GM12878 (cell line): ENCODE measurements around the gene CELF6. TPM values are rescaled to one million over a fixed set of nuclear protein-coding genes. Genes with fewer than 3 reads are reported as not detected.
A peak's percentile ranks its signal among the peaks of the same experiment; 100 is the strongest.

Experiments used
- ATAC-seq: fragments of 200-7000 bp; cut with Tn5 transposase; 3 replicates; pipeline ENCODE4 v1.9.1; 2020; ENCODE audit warnings: mild to moderate bottlenecking, moderate library complexity
- BruUV-seq: library from RNA; stranded (reverse); fragments of 400-500 nt; replicated peaks from 2 replicates; lab custom pipeline; 2021; lab: Mats Ljungman, UMichigan
- CTCF ChIA-PET: fragments of 300-600 bp; sonication (Branson Sonifier 250); formaldehyde crosslinking; extraction: SDS; loops from one replicate; lab custom pipeline; 2021; ENCODE audit warnings: inconsistent platforms; lab: Yijun Ruan, JAX
- POLR2A ChIA-PET: fragments of 350-600 bp; formaldehyde crosslinking; extraction: SDS; loops from one replicate; lab custom pipeline; 2021; ENCODE audit warnings: inconsistent platforms; lab: Charles Lee
- RAD21 ChIA-PET: fragments of 300-600 bp; sonication (Branson Sonifier 250); formaldehyde crosslinking; loops from one replicate; lab custom pipeline; 2023; ENCODE audit warnings: antibody characterized with exemption; ENCODE audit not compliant: unreplicated experiment; lab: Charles Lee
- SMC1A ChIA-PET: fragments of 300-600 bp; sonication (Branson Sonifier 250); formaldehyde crosslinking; loops from one replicate; lab custom pipeline; 2023; ENCODE audit not compliant: unreplicated experiment, uncharacterized antibody; lab: Charles Lee
- DNase-seq: peaks from one replicate; pipeline ENCODE4 v3.0.0-alpha.2; 2011; ENCODE audit warnings: low read depth, low spot score
- FAIRE-seq: peaks from 3 replicates; lab custom pipeline; 2011; peaks lifted over from hg19 to GRCh38; lab: Jason Lieb, UNC
- H2AFZ ChIP-seq: 2 replicates; pipeline ENCODE4 v1.6.0; 2011; ENCODE audit warnings: low read depth, low read length, control low read depth; ENCODE audit not compliant: control insufficient read depth
- H3K27ac ChIP-seq: 2 replicates; pipeline ENCODE4 v1.5.1; 2011; ENCODE audit warnings: control low read depth; ENCODE audit not compliant: control insufficient read depth, insufficient read depth
- H3K27me3 ChIP-seq, 2 experiments: replicated peaks in 1 of 2; 2 replicates each; pipeline versions ENCODE4 v1.6.0 to v1.6.1; 2011; ENCODE audit warnings: low read length in 1 of 2; ENCODE audit not compliant: control insufficient read depth in 2 of 2, insufficient read depth in 2 of 2
- H3K36me3 ChIP-seq, 2 experiments: 2 replicates each; pipeline ENCODE4 v1.5.1; 2011; ENCODE audit warnings: low read length in 1 of 2; ENCODE audit not compliant: control insufficient read depth in 2 of 2, insufficient read depth in 2 of 2
- H3K4me1 ChIP-seq: 2 replicates; pipeline ENCODE4 v1.6.1; 2011; ENCODE audit warnings: mild to moderate bottlenecking, low read length, moderate library complexity, mixed read lengths; ENCODE audit not compliant: control insufficient read depth, insufficient read depth
- H3K4me2 ChIP-seq: 2 replicates; pipeline ENCODE4 v1.6.0; 2011; ENCODE audit warnings: control low read depth; ENCODE audit not compliant: control insufficient read depth, insufficient read depth
- H3K4me3 ChIP-seq: fragments of 200-600 bp; sonication (generic); 2 replicates; pipeline ENCODE4 v1.5.1; 2016
- H3K79me2 ChIP-seq: 2 replicates; pipeline ENCODE4 v1.6.0; 2011; ENCODE audit warnings: low read length; ENCODE audit not compliant: control insufficient read depth, insufficient read depth
- H3K9ac ChIP-seq: 2 replicates; pipeline ENCODE4 v1.8.0; 2011; ENCODE audit warnings: low read length, control low read depth, mixed read lengths; ENCODE audit not compliant: control insufficient read depth, insufficient read depth
- H3K9me3 ChIP-seq: replicated peaks from 3 replicates; pipeline ENCODE4 v1.5.1; 2011; ENCODE audit warnings: mild to moderate bottlenecking, low read length; ENCODE audit not compliant: control insufficient read depth, insufficient read depth
- H4K20me1 ChIP-seq: 2 replicates; pipeline ENCODE4 v1.6.0; 2011; ENCODE audit not compliant: control insufficient read depth, insufficient read depth
- BCL3 ChIP-seq: IDR thresholded peaks from 2 replicates; pipeline ENCODE4 v1.6.1; 2011; ENCODE audit warnings: borderline replicate concordance, low read depth, mild to moderate bottlenecking, moderate library complexity, low read length; ENCODE audit not compliant: insufficient read depth, poor library complexity, severe bottlenecking
- BHLHE40 ChIP-seq, 2 experiments: fragments of 450-650 bp in 1 of 2; IDR thresholded peaks; 2 replicates each; pipeline ENCODE4 v1.6.1; 2011 to 2017; ENCODE audit warnings: low read depth in 2 of 2, borderline replicate concordance in 1 of 2, improper control_type of control experiment in 1 of 2, low read length in 1 of 2, mild to moderate bottlenecking in 1 of 2
- CREB1 ChIP-seq: IDR thresholded peaks from 2 replicates; pipeline ENCODE4 v1.6.1; 2012; ENCODE audit warnings: low read depth, mild to moderate bottlenecking, inconsistent platforms
- IRF4 ChIP-seq: IDR thresholded peaks from 2 replicates; pipeline ENCODE4 v1.6.1; 2011; ENCODE audit warnings: low read depth, low read length
- IRF5 ChIP-seq: fragments of 450-650 bp; IDR thresholded peaks from 2 replicates; pipeline ENCODE4 v1.6.1; 2017; ENCODE audit warnings: borderline replicate concordance
- MYB ChIP-seq: fragments of 150-350 bp; IDR thresholded peaks from 2 replicates; pipeline ENCODE4 v1.6.1; 2014; ENCODE audit warnings: mild to moderate bottlenecking, low read depth, low read length, borderline replicate concordance
- POLR2A ChIP-seq: IDR thresholded peaks from 2 replicates; pipeline ENCODE4 v1.6.1; 2011; ENCODE audit warnings: low read depth, mild to moderate bottlenecking, low read length
- PRDM15 ChIP-seq: fragments of 450-650 bp; formaldehyde crosslinking; IDR thresholded peaks from 2 replicates; pipeline ENCODE4 v1.4.0; 2020; ENCODE audit warnings: mild to moderate bottlenecking, moderate library complexity
- RUNX3 ChIP-seq: IDR thresholded peaks from 2 replicates; pipeline ENCODE4 v1.6.1; 2012; ENCODE audit warnings: low read length, inconsistent platforms
- SMAD5 ChIP-seq: IDR thresholded peaks from 2 replicates; pipeline ENCODE4 v1.6.1; 2016; ENCODE audit warnings: antibody characterized with exemption, low read depth
- TCF3 ChIP-seq: IDR thresholded peaks from 2 replicates; pipeline ENCODE4 v1.6.1; 2012; ENCODE audit warnings: low read depth, mild to moderate bottlenecking, low read length, borderline replicate concordance; ENCODE audit not compliant: insufficient read depth
- TCF7 ChIP-seq: IDR thresholded peaks from 2 replicates; pipeline ENCODE4 v1.6.1; 2014; ENCODE audit warnings: antibody characterized with exemption, borderline replicate concordance
- YBX1 ChIP-seq: fragments of 450-650 bp; IDR thresholded peaks from 2 replicates; pipeline ENCODE4 v1.6.1; 2016; ENCODE audit warnings: antibody characterized with exemption
- WGBS: methylation state at CpG from one replicate; pipeline ENCODE4 v1.1.6; 2016; ENCODE audit warnings: low lambda C conversion rate; ENCODE audit not compliant: insufficient replicate concordance, insufficient coverage; ENCODE audit errors: missing lambda C conversion rate; 5-methylcytosine and 5-hydroxymethylcytosine counted together
- in situ Hi-C: fragments of 300-500 bp; cut with MboI; formaldehyde crosslinking; loops from 9 replicates; pipeline ENCODE4 v1.14.3; 2018; ENCODE audit warnings: mixed read lengths
- intact Hi-C: fragments of 100-400 bp; cut with micrococcal nuclease; formaldehyde crosslinking; loops from one replicate; pipeline ENCODE4 v1.14.2; 2022; ENCODE audit not compliant: unreplicated experiment
- polyA plus RNA-seq, 11 experiments: library from polyadenylated mRNA; depleted of rRNA in 4 of 11; unstranded in 6 of 11; stranded (reverse) in 5 of 11; fragments of >200 nt; fragmentation: Nextera tagmentation in 4 of 11; fragmentation: Illumina TruSeq in 1 of 11; extraction: Ambion mirVana in 4 of 11; extraction: Trizol in 1 of 11; gene quantifications; 1 replicate in 1 of 11; 2 replicates in 10 of 11; pipeline versions ENCODE4 v1.2.1 to v1.2.3, GENCODE V29; 2011 to 2016; ENCODE audit warnings: inconsistent platforms in 2 of 11, missing spikeins in 2 of 11, low read depth in 1 of 11
- total RNA-seq, 4 experiments: library from RNA; depleted of rRNA in 3 of 4; stranded (reverse); fragments of >200 nt in 3 of 4; fragmentation: Illumina TruSeq in 1 of 4; extraction: Trizol in 1 of 4; gene quantifications; 2 replicates each; pipeline versions ENCODE4 v1.2.1 to v1.2.3, GENCODE V29; 2013 to 2021

CELF6 gene
- total and polyA plus RNA-seq, 10 of the 15 experiments (the other 5 are each of a cell fraction or from before 2014, with no cell fraction given) = 0.06 to 0.54 (median 0.23) TPM; not detected in 1

GRCh38 chr15:72368325-72368724 lies 48.4 kb upstream of the CELF6 start:
- H3K4me1 ChIP-seq = peaks cover 31% of the 10 kb centered on the region
- POLR2A ChIA-PET = no interaction called here
- ATAC-seq (no peak), FAIRE-seq (no peak), DNase-seq (no peak)
- H3K36me3 ChIP-seq = peaks cover 3 to 4% of the 10 kb centered on the region in 2 experiments; a peak in 3 of 4 replicates
- no peak overlapping the region for H3K4me2 ChIP-seq
- SMC1A ChIA-PET = interaction anchor here (0.6 kb wide), 1 partner anchor 908 kb away, joined by 4 read pairs; no protein-coding TSS in a partner anchor
- CTCF ChIA-PET = interaction anchor here (0.6 to 0.9 kb wide), 2 partner anchors 14 to 112 kb away, joined by 3 read pairs; no protein-coding TSS in a partner anchor
- in situ Hi-C loops = no loop called here
- BruUV-seq = no TSS peak
- H3K79me2 ChIP-seq = peaks cover 38% of the 10 kb centered on the region
- no peak overlapping the region for H2AFZ ChIP-seq
- H3K27me3 ChIP-seq = no peaks in the 10 kb centered on the region
- RAD21 ChIA-PET = no interaction called here
- no peaks in the 10 kb centered on the region; the same call in 2 of the 3 replicates for H3K9me3 ChIP-seq
- TF ChIP-seq TCF7 = no peak
- TF ChIP-seq PRDM15 (CRISPR knock-in tag) = no peak
- TF ChIP-seq IRF4 = no peak
- no peak for TF ChIP-seq SMAD5
- TF ChIP-seq CREB1 = no peak
- no peak for TF ChIP-seq RUNX3
- no peak for TF ChIP-seq IRF5
- no peak for TF ChIP-seq YBX1
- TF ChIP-seq MYB = no peak
- TF ChIP-seq BCL3 = no peak
- no peak for TF ChIP-seq BHLHE40 (IDR thresholded peaks at IDR 0.05; ENCODE audit: borderline replicate concordance in 1 of 2, low read depth in 2 of 2, low read length in 1 of 2)
- TF ChIP-seq POLR2A = no peak
- no peak for TF ChIP-seq TCF3
- intact Hi-C loops = no loop called here
- no peak overlapping the region for H3K9ac ChIP-seq
- peak overlapping the region; percentile 6; the same call in 1 of the 2 replicates for H3K27ac ChIP-seq
- no peaks in the 10 kb centered on the region for H4K20me1 ChIP-seq
- WGBS = 30% methylated on average over 2 of the region's 2 CpGs
- H3K4me3 ChIP-seq = no peak overlapping the region; the same call in 1 of the 2 replicates
